ENCODE measurements around the gene SYT8.

Gene SYT8

DNA sequence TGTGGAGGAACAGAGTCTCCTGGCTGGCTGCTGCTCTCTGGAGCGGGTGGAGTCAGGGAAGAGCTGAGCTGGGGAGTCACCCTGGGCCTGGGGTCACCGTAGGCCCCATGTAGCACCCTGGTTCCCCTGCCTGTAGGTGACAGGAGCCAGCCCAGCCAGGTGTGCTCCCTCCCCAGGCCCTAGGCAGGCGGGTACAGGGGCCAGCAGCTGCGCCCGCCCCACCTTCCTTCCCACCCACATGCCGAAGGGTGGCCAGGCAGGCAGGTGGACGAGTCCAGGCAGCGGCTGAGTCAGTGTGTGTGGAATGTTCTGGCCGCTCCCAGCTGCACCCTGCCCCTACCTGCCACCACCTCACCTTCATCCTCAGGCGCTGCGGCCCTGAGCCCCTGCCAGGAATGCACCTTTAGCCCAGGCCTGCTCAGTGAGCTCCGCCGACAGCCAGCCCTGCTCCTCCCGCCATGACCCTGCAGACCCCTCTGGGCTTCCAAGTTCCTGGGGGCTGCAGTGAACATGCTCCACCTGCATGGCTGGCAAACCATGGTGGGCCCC lies 654 bp upstream of the SYT8 start:
- DNase-seq, result no peak

DNA sequence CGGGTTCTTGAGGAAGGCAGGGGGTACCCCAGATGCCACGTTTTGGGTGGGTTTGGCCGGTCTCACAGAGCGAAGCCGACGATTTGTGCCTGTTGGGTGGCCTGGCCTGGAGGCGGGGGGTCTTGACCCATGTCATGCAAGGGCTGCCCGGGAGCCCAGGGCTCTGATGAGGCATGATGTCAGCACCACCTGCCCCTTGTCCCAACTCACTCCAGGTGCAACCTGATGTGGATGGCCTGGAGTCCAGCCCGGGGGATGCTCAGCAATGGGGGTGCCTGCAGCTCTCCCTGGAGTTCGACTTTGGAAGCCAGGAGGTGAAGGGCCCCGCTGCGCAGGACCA lies 851 bp downstream of the SYT8 start:
- no peak for DNase-seq

DNA sequence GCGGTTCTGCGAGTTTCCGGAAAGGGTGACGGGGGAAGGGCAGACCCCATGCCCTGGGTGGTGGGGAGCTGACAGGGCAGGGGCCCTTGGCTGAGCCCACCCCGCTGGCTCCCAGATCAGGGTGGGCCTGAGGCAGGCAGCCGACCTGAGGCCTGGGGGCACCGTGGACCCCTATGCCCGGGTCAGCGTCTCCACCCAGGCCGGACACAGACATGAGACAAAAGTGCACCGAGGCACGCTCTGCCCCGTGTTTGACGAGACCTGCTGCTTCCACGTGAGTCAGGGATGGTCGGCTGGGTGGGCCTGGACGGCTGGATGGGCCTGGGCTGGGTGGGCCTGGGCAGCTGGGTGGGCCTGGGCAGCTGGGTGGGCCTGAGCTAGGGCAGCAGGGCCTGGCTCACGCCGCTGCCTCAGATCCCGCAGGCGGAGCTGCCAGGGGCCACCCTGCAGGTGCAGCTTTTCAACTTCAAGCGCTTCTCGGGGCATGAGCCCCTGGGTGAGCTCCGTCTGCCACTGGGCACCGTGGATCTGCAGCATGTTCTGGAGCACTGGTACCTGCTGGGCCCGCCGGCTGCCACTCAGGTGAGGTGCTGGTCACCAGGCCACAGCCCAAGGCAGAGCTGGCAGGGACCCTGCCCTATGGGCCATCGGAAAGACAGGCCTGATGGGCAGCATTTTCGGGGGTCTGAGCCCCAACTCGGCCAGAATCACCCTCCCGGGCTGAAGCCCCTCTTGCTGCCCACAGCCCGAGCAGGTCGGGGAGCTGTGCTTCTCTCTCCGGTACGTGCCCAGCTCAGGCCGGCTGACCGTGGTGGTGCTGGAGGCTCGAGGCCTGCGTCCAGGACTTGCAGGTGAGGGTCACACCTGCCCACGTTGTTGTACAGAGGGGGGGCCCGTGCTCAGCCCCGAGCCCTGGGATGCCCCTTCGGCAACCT lies 1.5 kb downstream of the SYT8 start:
- DNase-seq, result no peak

DNA sequence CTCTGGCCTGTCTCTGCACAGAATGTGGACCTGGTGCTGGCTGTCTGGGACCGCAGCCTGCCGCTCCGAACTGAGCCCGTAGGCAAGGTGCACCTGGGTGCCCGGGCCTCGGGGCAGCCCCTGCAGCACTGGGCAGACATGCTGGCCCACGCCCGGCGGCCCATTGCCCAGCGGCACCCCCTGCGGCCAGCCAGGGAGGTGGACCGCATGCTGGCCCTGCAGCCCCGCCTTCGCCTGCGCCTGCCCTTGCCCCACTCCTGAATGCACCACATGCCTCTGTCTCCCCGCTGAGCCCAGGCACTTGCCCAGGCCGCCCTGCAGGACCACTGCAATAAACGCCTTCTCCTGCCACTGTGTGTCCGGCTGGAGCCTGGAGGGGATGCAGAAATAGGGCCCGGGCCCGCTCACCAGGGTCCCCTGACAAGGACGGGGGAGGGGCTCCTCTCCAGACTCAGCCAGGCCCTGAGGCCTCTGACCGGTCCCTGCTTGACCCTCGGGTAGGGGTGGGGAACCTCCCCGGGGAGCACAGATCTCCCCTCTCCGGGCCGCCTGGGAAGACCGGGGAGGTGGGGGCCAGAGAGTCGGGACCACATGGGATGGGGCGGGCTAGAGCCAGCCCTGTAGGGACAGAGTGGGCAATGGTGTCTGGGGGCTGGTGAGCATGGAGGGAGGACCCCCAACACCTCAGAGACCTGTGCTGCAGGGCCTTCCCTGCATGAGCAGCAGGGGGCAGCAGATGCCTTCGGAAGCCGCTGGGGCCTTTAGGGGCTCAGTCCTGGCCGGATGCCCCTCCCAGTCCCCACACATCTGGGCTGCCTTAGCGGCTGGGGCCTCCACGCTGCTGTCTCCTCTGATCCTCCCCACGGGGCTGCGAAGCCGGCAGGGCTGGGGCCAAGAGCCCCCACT lies 2.6 kb downstream of the SYT8 start:
- no peak for DNase-seq

DNA sequence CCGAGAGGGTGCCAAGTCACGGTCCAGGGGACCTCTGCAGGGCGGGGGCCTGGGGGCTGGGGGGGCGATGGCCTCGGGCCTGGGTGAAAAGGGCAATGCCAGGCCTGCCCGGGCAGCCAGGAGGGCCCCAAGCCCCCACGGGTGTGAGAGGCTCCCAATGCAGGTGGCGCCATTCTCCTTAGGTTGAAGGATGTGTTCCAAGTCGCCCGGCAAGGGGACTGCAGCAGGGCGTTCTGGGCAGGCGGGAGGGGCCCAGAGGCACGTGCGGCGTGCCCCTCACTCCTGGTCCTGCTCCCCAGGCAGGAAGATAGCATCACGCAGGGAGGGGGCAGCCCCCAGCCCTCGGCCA lies 3.3 kb downstream of the SYT8 start:
- DNase-seq, result no peak

DNA sequence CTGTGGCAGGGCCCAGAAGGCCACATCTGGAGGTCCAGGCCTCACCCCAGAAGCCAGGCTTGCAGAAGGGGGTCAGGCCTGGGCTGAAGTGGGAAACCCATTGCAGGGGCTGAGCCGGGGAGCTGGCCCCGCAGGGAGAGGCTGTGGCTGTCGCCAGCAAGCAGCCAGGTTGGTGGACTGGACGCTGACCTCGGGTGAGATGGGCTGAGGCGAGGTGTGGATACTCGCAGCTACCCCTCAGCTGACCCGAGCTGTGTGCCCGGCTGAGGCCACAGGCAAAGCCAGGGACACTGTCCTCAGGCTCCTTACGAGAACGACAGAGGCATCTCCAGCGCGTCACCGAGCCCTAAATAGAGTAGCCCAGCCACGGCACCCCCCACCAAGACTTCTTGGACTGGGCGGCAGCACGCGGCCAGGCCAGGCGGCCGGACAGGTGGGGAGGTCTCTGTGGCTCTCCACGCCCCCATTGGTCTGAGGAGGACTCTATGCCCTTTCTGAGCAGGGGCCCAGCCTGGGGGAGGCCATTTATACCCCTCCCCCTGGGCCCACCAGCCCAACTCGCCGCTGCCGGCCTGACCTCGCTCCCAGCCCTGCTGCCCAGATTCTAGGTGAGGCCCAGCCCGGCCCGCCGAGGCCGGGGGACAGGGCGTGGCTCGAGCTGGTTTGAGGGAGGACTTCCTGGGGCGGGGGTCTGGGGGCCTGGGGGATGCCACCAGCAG lies 3.8 kb downstream of the SYT8 start, which contains the start of gene TNNI2:
Gene TNNI2, plus strand, starts transcription at position 556 of the 719 bp plus-strand sequence. CDS start 716 bp downstream, outside the sequence.
- DNase-seq, result no peak

DNA sequence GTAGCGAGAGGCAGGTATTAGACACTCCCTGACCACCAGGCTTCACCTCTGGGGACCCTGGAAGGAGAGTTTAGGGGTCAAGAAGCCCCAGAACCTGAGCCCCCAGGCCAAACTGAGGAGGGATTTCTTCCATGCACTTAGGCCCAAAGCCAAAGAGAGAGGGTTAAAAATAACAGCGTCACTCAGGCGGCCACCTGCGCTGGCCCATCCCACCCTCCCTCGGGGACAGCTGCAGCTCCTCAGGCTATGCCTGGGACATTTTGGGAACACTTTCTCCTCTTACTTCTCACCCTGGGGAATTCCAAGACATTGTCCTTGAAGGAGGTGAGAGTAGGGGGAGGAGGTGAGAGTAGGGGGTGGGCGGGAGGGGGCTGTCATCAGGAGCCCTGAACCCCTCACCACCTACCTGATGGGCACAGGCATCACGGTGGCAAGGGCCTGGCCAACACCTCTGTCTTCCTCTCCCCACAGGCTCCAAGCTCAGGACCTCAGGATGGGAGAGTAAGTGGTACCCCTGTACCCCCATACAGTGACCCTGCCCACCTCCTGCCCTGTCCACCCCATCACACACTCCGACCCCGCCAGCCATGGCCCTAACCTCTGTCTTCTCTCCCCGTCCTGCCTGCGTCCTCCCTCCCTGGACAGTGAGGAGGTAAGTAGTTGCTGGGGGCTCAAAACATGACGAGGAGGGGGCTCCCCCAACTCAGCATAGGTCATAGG lies 4.6 kb downstream of the SYT8 start:
- no peak for DNase-seq

DNA sequence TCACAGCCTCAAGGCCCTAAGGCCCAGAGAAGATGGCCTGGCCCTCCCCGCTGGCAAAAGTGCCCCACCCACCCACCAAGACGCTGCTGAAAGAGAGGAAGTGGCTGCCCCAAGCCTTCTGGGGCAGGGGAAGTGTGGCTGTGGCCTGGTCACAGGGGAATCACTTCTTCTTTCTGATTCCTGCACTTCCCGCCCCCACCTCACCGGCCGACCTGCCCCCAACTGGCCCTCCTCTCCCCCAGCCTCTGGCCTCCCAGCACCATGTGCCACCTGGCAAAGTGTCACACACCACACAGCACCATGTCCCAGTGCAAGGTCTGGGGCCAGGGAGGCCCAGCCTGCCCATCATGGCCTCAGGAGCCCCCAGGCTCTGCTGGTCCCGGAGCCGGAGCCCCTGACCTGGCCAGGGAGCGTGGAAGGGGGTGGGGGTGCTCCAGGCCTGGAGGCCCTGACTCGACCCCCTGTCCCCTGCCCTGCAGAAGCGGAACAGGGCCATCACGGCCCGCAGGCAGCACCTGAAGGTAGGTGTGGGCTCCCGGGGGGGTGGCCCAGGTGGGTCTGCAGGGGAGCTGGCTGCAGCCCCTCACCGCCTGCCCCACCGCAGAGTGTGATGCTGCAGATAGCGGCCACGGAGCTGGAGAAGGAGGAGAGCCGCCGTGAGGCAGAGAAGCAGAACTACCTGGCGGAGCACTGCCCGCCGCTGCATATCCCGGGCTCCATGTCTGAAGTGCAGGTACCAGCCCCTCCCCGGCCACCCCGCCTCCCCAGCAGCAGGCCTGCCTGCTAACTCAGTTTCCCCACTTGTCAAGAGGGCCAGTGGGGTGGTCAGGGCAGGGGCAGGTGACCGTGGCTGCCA lies 5.4 kb downstream of the SYT8 start:
- DNase-seq, result no peak

DNA sequence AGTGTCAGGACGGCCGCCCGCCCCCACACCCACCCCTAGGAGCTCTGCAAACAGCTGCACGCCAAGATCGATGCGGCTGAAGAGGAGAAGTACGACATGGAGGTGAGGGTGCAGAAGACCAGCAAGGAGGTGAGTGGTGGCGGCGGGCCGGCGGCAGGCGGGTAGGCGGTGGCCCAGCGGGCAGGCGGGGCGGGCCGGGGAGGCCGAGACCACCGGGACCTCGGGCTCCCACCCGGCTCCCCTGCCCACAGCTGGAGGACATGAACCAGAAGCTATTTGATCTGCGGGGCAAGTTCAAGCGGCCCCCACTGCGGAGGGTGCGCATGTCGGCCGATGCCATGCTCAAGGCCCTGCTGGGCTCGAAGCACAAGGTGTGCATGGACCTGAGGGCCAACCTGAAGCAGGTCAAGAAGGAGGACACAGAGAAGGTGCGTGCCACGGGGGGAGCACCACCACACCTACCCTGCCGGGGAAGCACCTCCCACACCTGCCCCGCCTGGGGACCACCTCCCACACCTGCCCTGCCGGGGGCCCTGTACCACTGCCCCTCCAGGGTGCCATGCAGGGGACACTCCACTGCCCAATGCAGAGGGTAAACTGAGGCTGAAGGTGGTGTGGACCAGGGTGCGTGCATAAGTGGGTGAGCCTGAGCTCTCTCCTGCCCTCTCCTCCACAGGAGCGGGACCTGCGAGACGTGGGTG lies 6.1 kb downstream of the SYT8 start:
- DNase-seq, result no peak

DNA sequence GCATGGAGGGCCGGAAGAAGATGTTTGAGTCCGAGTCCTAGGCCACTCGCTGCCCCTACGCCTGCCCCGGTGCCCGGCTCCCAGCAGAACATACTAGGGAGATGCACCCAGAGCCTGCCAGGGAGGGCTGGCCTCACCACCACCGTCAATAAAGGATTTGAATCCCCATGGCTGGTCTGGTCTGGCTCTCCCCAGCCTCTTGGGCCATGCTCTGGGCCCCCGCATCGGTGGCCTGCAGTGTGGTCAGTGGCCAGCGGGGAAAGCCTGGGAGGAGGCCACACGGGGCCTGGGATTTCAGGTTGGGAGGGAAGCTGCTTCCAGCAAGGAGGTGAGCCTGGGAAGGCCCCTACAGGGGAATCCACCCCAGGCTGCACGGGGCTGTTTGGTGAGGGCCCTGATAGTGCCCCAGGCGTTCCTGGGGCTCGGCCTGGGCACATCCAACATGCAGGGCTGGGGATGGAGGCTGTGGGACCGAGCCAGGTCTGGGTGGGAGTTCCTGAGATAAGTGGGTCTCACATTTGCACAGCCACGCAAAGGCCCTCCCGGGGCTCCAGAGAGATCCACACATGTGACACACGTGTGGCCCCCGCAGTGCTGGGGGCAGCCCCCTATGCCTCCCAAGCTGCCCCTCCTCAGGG lies 6.8 kb downstream of the SYT8 start:
- DNase-seq, result no peak

DNA sequence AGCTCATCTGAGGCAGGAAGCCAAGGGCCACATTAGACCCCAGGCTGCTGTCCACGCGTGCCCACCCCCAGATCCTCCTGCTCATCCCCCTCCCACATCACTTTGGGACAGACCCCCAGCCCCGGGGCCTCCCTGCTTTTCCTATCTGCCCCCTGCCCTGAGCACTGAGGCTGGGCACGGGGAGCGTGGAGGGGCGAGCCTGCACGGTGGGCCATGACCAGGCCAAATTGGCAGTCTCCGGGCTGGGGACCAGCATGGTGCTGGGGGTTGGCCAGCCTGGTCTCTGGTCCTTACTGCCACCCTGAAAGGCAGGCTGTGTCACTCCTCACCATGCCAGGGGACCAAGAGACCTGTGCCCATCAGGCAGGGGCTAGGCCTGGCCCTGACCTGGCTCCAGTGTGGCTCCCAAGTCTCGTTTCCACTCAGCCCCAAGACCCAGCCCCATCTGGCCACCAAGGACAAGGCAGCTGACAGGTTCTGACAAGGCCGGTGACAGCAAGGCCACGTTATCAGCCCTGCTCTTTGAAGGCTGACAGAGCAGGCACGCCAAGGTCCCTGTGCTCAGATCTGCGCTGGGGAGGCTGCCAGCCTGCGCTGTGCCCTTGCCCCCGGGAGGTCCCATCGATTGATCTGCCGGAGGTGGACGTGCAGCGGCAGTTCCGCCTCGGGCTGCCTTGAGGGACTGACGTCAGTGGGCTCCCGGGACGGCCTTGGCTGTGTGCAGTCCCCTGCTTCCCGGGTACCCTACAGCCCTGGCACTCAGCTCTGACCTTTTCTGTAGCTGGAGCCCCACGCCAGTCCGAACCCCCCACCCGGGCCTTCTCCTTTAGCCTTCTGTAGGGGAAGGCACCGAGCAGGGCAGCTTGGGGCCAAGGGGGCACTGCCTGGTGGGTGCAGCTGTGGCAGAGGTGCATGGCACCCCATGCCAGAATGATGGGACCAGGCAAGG lies 7.6 kb downstream of the SYT8 start:
- no peak for DNase-seq

DNA sequence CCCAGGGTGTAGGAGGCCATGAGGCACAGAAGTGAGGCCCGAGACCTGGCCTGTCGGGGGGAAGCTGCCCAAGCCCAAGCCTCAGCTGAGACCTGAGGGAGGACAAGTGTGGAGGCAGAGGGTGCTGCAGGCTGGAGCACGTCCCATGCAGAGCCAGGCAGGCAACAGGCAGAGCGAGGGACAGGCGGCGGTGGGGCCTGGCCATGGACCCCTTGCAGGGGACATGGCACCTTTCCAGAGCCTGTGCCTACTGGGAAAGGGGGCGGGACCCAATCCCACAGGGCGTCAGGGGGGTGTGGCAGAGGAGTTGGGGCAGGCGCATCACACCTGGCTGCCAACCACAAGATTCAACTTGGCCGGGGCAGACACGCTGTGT lies 8.3 kb downstream of the SYT8 start:
- no peak for DNase-seq

DNA sequence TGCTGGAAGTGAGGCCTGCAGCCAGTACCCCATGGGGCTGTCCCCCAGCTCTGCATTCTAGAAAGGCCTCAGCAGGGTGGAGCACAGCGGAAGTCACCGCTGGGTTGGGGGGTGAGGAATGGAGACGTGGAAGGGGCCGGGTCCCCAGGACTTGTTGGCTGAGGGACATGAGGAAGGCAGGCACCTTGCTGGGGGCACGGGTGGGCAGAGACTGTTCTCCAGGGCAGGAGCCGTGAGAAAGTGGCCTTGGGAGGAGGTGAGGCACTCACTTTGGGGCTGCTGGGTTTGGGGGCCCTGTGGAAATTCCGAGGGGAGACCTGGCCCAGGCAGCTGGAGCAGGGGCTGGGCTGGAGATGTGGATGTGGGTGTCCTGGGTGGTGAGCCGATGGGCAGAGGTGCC lies 9.0 kb downstream of the SYT8 start:
- no peak for DNase-seq

DNA sequence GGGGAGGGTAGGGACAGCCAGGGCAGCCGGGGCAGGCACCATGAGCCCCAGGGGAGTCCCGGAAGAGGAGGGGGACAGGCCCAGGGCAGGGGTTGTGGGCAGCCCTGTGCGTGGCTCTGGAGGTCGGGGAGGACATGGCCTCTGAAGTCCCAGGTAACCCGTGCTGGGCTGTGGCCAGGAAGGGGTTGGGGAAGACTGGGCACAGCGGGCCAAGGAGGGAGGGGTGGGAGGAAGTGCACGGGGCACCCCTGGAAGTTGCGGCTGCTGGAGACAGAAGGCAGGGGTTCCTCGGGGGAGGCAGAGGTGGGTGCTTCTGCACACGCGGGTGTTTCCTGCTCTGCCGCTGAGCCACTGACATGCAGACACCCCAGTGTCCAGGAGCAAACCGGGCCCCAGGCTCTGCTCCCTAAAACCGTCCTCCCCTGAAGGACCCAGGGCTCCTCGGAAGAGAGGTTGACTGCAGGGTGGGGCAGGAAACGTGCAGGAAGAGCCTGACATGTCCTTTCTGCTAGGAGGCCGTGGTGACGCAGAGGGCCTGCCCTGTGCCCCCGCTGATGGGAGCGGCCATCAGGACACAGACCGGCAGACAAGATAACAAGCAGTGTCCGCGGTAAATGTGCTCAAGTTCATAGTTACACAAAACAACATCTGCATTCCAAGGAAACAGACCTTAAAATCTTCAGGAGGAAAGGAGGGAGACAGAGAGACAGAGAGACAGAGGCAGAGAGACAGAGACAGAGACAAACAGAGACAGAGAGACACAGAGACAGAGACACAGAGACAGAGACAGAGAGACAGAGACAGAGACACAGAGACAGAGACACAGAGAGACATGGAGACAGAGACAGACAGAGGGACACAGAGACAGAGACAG lies 9.7 kb downstream of the SYT8 start:
- no peak for DNase-seq

DNA sequence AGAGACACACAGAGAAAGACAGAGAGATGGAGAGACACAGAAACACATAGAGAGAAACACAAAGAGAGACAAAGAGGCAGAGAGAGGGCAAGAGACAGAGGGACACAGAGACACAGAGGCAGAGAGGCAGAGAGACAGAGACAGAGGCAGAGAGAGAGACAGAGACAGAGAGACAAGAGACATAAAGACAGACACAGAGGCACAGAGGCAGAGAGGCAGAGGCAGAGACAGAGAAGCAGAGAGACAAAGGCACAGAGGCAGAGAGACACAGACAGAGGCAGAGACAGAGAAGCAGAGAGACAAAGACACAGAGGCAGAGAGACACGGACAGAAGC lies 10.3 kb downstream of the SYT8 start:
- DNase-seq, result no peak

DNA sequence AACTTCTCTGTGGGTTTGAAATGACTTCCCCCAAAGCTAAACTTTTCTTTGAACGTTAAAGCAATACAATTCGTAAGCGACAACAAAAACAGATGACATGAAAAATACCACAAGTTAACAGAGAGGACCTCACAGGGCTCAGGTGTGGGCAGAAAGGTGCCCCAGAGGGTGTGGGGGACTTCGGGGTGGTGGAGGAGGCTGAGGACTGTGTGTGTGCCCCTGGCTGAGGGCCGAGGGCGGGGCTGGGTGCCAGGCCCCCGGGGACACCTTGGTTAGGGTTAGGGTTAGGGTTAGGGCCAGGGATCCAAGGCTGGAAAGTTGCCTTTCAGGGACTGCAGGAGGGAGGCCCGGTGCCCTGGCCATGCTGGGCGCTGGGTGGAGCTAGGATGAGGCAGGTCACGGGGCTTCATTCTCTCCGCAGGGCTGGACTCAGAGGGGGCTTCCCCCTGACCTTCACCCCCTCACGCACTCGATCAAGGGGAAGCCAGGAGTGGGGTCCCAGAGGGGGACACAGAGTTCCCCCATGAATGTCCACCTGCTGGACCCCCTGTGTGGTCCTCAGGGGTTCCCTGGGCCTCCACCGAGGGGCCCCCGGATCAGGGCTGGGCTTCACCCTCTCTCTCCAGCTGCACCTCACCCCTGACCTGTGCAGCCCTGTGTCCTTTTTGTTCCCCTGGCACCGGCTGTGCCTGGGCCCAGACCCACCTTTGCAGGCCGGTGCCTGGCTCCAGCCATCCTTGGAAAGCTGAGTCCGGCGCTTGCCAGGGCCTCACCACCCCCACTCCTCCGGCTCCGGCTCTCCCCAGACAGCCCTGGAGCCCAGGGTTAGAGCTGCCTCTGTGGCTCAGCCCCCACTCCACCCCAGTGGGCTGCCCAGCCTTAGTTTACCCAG lies 11.0 kb downstream of the SYT8 start:
- no peak for DNase-seq

DNA sequence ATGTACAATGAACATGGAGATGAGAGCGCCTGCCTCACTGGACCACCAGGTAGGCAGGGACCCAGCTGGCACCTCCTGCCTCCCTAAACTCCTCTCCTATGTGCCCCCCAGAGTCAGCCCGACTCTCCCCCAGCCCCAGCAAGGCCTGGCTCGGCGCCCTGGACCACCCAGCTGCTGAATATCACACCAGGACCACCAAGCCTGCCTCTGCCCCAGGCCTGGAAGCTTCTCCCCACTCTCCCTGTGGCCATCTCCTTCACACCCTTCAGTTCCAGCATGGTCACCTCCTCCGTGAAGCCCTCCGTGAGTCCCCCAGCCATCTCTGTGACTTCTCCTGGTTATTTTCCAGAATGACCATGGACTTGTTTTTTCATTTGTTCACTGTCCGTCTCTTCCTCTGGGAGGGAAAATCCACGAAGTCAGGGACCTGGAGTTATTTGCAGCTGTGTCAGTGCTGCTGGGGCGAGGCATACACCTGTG lies 11.7 kb downstream of the SYT8 start:
- no peak for DNase-seq
